RPMI8226 (cell line): ENCODE results near the gene NUP88.

ENCODE experiments used
- DNase-seq: peaks from one replicate; pipeline ENCODE4 v3.0.0-alpha.2; 2015

NUP88 gene

GRCh38 chr17:5354310-5354709 is 65.2 kb downstream of the NUP88 start:
- DNase-seq = no peak

GRCh38 chr17:5352681-5353289 is 66.7 kb downstream of the NUP88 start:
- DNase-seq = no peak

- no peak for DNase-seq
These were observed 74.5 kb downstream of the NUP88 start for GRCh38 chr17:5344914-5345313.
